ENCODE results near the gene PPP2R2C.

DNA sequence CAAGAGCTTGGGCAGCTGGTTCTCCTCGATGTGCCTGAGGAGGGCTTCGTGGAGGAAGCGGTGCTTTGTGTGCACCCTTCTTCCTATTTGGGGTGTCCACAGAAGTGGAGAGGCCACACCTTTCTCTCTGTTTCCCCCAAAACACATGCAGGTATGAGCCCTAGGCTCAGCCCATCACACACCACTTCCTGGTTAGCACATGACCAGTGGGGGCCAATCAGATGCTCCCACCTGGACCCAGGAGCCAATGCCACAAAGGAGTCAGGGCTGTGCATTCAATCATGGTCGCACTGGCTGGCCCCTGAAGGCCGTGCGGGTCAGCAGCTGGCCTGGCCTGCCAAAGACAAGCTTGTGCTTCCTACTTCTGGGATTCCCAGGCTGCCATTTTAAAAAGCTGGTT, 51.4 kb downstream of the PPP2R2C start:
- no peak for TF ChIP-seq POLR2A (IDR thresholded peaks at IDR 0.05)
- TF ChIP-seq, protein P1, sequence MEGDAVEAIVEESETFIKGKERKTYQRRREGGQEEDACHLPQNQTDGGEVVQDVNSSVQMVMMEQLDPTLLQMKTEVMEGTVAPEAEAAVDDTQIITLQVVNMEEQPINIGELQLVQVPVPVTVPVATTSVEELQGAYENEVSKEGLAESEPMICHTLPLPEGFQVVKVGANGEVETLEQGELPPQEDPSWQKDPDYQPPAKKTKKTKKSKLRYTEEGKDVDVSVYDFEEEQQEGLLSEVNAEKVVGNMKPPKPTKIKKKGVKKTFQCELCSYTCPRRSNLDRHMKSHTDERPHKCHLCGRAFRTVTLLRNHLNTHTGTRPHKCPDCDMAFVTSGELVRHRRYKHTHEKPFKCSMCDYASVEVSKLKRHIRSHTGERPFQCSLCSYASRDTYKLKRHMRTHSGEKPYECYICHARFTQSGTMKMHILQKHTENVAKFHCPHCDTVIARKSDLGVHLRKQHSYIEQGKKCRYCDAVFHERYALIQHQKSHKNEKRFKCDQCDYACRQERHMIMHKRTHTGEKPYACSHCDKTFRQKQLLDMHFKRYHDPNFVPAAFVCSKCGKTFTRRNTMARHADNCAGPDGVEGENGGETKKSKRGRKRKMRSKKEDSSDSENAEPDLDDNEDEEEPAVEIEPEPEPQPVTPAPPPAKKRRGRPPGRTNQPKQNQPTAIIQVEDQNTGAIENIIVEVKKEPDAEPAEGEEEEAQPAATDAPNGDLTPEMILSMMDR (IDR thresholded peaks at IDR 0.05), result no peak

Data from prostate gland (tissue), 2 donors.